Omental fat pad (tissue), 4 donors: ENCODE results near the gene GTF2I. TPM values are rescaled to one million over a fixed set of nuclear protein-coding genes. Genes with fewer than 3 reads are reported as not detected.
"Not testable (repeated sequence)": the region's sequence is repeated elsewhere in the genome, so short reads cannot be mapped to it uniquely, and the experiment has no call there.

Experiments
- ATAC-seq: fragments of 150-250 bp; one replicate; pipeline ENCODE4 v1.9.1; 2016; ENCODE audit warnings: mild to moderate bottlenecking, moderate library complexity; ENCODE audit not compliant: low FRiP score
- DNase-seq: peaks from one replicate; pipeline ENCODE4 v3.0.0-alpha.2; 2019; ENCODE audit warnings: low spot score
- CTCF ChIP-seq, 3 donors: fragments of 450-650 bp; IDR thresholded peaks; one replicate each; pipeline ENCODE4 v1.5.1; 2016 to 2017; ENCODE audit warnings: antibody characterized with exemption in 3 of 3, mild to moderate bottlenecking in 3 of 3, moderate library complexity in 2 of 3
- total RNA-seq, 4 donors: library from RNA; depleted of rRNA; stranded (reverse); fragments of >200 nt; gene quantifications; one replicate each; pipeline ENCODE4 v1.1.0, GENCODE V29; 2016

GTF2I gene
- total RNA-seq, 4 donors from 2014 or later: 119 to 178 (median 138) TPM

GRCh38 chr7:74725840-74726239, 68.3 kb downstream of the GTF2I start:
- no peak for TF ChIP-seq CTCF (IDR thresholded peaks at IDR 0.05)
- ATAC-seq (no peak), DNase-seq (no peak)

GRCh38 chr7:74726309-74727101, 69.0 kb downstream of the GTF2I start:
- TF ChIP-seq CTCF (IDR thresholded peaks at IDR 0.05): no peak
- no peak for ATAC-seq

GRCh38 chr7:74728686-74729085, 71.2 kb downstream of the GTF2I start:
- not testable (repeated sequence) for DNase-seq
- ATAC-seq: peak; percentile 65

More at GRCh38 chr7:74726309-74727101, 69.0 kb downstream of the GTF2I start:
- no peak for DNase-seq

GRCh38 chr7:74730186-74730585, 72.7 kb downstream of the GTF2I start:
- DNase-seq, ATAC-seq: not testable (repeated sequence)

- not testable (repeated sequence) for ATAC-seq, DNase-seq
These were observed 82.6 kb downstream of the GTF2I start for GRCh38 chr7:74739974-74740703.

- peak; percentile 46 for ATAC-seq
- DNase-seq: not testable (repeated sequence)
These were observed 86.5 kb downstream of the GTF2I start for GRCh38 chr7:74743936-74744557.

- not testable (repeated sequence) for DNase-seq
- peak; percentile 47 for ATAC-seq
These were observed 96.5 kb downstream of the GTF2I start for GRCh38 chr7:74753921-74754482.

GRCh38 chr7:74756673-74757072, 99.2 kb downstream of the GTF2I start:
- not testable (repeated sequence) for ATAC-seq, DNase-seq

GRCh38 chr7:74758268-74758667, 100.8 kb downstream of the GTF2I start:
- ATAC-seq, DNase-seq: not testable (repeated sequence)

GRCh38 chr7:74758982-74759381, 101.5 kb downstream of the GTF2I start:
- ATAC-seq, DNase-seq: not testable (repeated sequence)

GRCh38 chr7:74765205-74765918, 107.8 kb downstream of the GTF2I start:
- peak; percentile 26 for ATAC-seq
- DNase-seq: not testable (repeated sequence)

GRCh38 chr7:74766509-74766908, 109.0 kb downstream of the GTF2I start:
- DNase-seq, ATAC-seq: not testable (repeated sequence)

GRCh38 chr7:74766991-74767390, 109.5 kb downstream of the GTF2I start:
- DNase-seq, ATAC-seq: not testable (repeated sequence)

GRCh38 chr7:74770062-74770461, 112.5 kb downstream of the GTF2I start:
- ATAC-seq, DNase-seq: not testable (repeated sequence)

- ATAC-seq, DNase-seq: not testable (repeated sequence)
These were observed 114.6 kb downstream of the GTF2I start for GRCh38 chr7:74772093-74772492.
